Measurements from ENCODE around the gene SEC24D. TPM values are rescaled to one million over a fixed set of nuclear protein-coding genes. Genes with fewer than 3 reads are reported as not detected.

SEC24D gene
- total and polyA plus RNA-seq, 11 donors = 3.1 to 36.4 (median 14.8) TPM

DNA sequence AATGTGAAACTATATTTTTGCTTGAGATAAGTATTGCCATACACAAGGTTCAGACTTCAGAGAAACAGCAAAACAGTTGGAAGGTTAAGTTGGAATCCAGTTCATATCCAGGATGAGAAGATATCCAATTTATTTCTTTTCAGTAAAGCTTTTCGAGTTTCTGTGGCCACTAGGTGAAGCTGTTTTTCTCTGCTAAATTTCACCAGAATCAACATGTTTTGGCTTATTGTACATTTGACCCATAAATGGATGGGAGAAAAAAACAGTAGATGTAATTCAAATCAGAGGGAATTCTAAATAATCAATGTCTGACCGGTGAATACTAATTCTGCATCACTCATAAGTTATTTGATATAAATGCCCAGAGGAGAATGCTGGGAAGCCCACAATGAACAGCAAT lies 159.8 kb downstream of the SEC24D start:
- intact Hi-C loops (cut with DNase I) = no loop called here
- no peaks in the 10 kb centered on the region for H3K36me3 ChIP-seq
- ATAC-seq (no peak), DNase-seq (no peak)
- H3K27me3 ChIP-seq = no peaks in the 10 kb centered on the region
- no peaks in the 10 kb centered on the region for H3K4me1 ChIP-seq
- TF ChIP-seq POLR2A (IDR thresholded peaks at IDR 0.05) = no peak
- TF ChIP-seq, protein P1, sequence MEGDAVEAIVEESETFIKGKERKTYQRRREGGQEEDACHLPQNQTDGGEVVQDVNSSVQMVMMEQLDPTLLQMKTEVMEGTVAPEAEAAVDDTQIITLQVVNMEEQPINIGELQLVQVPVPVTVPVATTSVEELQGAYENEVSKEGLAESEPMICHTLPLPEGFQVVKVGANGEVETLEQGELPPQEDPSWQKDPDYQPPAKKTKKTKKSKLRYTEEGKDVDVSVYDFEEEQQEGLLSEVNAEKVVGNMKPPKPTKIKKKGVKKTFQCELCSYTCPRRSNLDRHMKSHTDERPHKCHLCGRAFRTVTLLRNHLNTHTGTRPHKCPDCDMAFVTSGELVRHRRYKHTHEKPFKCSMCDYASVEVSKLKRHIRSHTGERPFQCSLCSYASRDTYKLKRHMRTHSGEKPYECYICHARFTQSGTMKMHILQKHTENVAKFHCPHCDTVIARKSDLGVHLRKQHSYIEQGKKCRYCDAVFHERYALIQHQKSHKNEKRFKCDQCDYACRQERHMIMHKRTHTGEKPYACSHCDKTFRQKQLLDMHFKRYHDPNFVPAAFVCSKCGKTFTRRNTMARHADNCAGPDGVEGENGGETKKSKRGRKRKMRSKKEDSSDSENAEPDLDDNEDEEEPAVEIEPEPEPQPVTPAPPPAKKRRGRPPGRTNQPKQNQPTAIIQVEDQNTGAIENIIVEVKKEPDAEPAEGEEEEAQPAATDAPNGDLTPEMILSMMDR (IDR thresholded peaks at IDR 0.05) = no peak
- H3K4me3 ChIP-seq = no peak overlapping the region
- H3K27ac ChIP-seq = no peak overlapping the region
- no peaks in the 10 kb centered on the region for H3K9me3 ChIP-seq
- 77 to 79% (median 78%) methylated on average over 2 of the region's 2 CpGs for WGBS, 4 donors

Other genes with a start within 250 kb of the SEC24D start
- 10 to 100 TPM; 20.9 to 44.5 (median 27.5) TPM for gene METTL14, start 150.7 kb downstream of the SEC24D start, total RNA-seq
- 1 to 10 TPM; 4.4 to 9.0 TPM for gene METTL14, start 150.7 kb downstream of the SEC24D start, polyA plus RNA-seq
- 100 to 1,000 TPM; 151 to 290 (median 247) TPM for gene SYNPO2, start 52.7 kb upstream of the SEC24D start, total RNA-seq
- gene SYNPO2, start 52.7 kb upstream of the SEC24D start, polyA plus RNA-seq = 10 to 100 TPM; 31.2 to 72.4 TPM

Measured in heart left ventricle (tissue), 16 donors.